SK-N-SH (cell line): ENCODE results near the gene RNF19B. TPM values are rescaled to one million over a fixed set of nuclear protein-coding genes. Genes with fewer than 3 reads are reported as not detected.

Experiments
- CTCF ChIA-PET: fragments of 300-600, 350-600 bp; formaldehyde crosslinking; extraction: SDS; loops from one replicate; lab custom pipeline; 2021; lab: Yijun Ruan, JAX
- POLR2A ChIA-PET: fragments of 350-600 bp; sonication (Branson Sonifier 250); formaldehyde crosslinking; extraction: SDS; loops from one replicate; lab custom pipeline; 2020; ENCODE audit warnings: antibody characterized with exemption, inconsistent platforms; lab: Yijun Ruan, JAX
- DNase-seq: peaks from one replicate; pipeline ENCODE4 v3.0.0; 2012
- H2AFZ ChIP-seq: fragments of 200-600 bp; sonication (generic); 2 replicates; pipeline ENCODE4 v1.8.1; 2016; ENCODE audit warnings: antibody characterized with exemption, mild to moderate bottlenecking, low read depth
- H3F3A ChIP-seq: fragments of 200-600 bp; sonication (generic); replicated peaks from 2 replicates; pipeline ENCODE3; 2016; ENCODE audit warnings: antibody characterized with exemption, mild to moderate bottlenecking; ENCODE audit not compliant: insufficient read depth
- H3K27ac ChIP-seq, 2 experiments: fragments of 200-500 bp in 1 of 2; fragments of 200-600 bp in 1 of 2; sonication (Bioruptor generic) in 1 of 2; sonication (generic), shearing (Covaris generic) in 1 of 2; 2 replicates each; pipeline versions ENCODE4 v1.5.1 to v1.6.1; 2014 to 2016; ENCODE audit warnings: low read depth in 2 of 2, inconsistent platforms in 1 of 2, low read length in 1 of 2, mild to moderate bottlenecking in 1 of 2, mixed read lengths in 1 of 2
- H3K27me3 ChIP-seq: fragments of 200-600 bp; sonication (generic), shearing (Covaris generic); 2 replicates; pipeline ENCODE4 v1.6.1; 2016; ENCODE audit warnings: mixed run types; ENCODE audit not compliant: insufficient read depth
- H3K36me3 ChIP-seq, 2 experiments: fragments of 200-500 bp in 1 of 2; fragments of 200-600 bp in 1 of 2; sonication (Bioruptor generic) in 1 of 2; sonication (generic) in 1 of 2; replicated peaks in 1 of 2; 2 replicates each; pipeline versions ENCODE3 to v1.5.1; 2014 to 2016; ENCODE audit warnings: low read length in 1 of 2, mild to moderate bottlenecking in 1 of 2; ENCODE audit not compliant: insufficient read depth in 2 of 2, control insufficient read depth in 1 of 2
- H3K4me1 ChIP-seq, 2 experiments: fragments of 200-500 bp in 1 of 2; fragments of 200-600 bp in 1 of 2; sonication (Bioruptor generic) in 1 of 2; sonication (generic), shearing (Covaris generic) in 1 of 2; 2 replicates each; pipeline versions ENCODE4 v1.5.1 to v1.6.1; 2014 to 2016; ENCODE audit warnings: low read depth in 1 of 2, low read length in 1 of 2, mixed run types in 1 of 2; ENCODE audit not compliant: insufficient read depth in 2 of 2, control insufficient read depth in 1 of 2
- H3K4me2 ChIP-seq: fragments of 200-600 bp; sonication (generic), shearing (Covaris generic); 2 replicates; pipeline ENCODE4 v1.6.1; 2017; ENCODE audit warnings: mixed run types
- H3K4me3 ChIP-seq, 2 experiments: fragments of 200-500 bp in 1 of 2; fragments of 200-600 bp in 1 of 2; sonication (Bioruptor generic) in 1 of 2; sonication (generic), shearing (Covaris generic) in 1 of 2; 2 replicates each; pipeline versions ENCODE4 v1.5.1 to v1.8.1; 2014 to 2016; ENCODE audit warnings: low read depth in 2 of 2, inconsistent platforms in 1 of 2, low read length in 1 of 2, mild to moderate bottlenecking in 1 of 2, mixed read lengths in 1 of 2, moderate library complexity in 1 of 2
- H3K79me2 ChIP-seq: fragments of 200-600 bp; sonication (generic); 2 replicates; pipeline ENCODE4 v1.8.1; 2017; ENCODE audit warnings: mild to moderate bottlenecking; ENCODE audit not compliant: insufficient read depth
- H3K9ac ChIP-seq: fragments of 200-600 bp; sonication (generic); 2 replicates; pipeline ENCODE4 v1.6.1; 2017; ENCODE audit warnings: mixed run types
- H3K9me2 ChIP-seq: fragments of 200-600 bp; sonication (generic); 2 replicates; pipeline ENCODE4 v1.6.1; 2017; ENCODE audit warnings: mixed run types
- H3K9me3 ChIP-seq: fragments of 200-600 bp; sonication (generic); 2 replicates; pipeline ENCODE4 v1.6.1; 2017; ENCODE audit warnings: mixed run types, mild to moderate bottlenecking, moderate library complexity
- H4K20me1 ChIP-seq: fragments of 200-600 bp; sonication (generic); 2 replicates; pipeline ENCODE4 v1.6.1; 2017; ENCODE audit warnings: mild to moderate bottlenecking, mixed run types; ENCODE audit not compliant: insufficient read depth
- EP300 ChIP-seq, 2 experiments: IDR thresholded peaks; 2 replicates each; pipeline versions ENCODE4 v1.4.0 to v1.6.1; 2012; ENCODE audit warnings: borderline replicate concordance in 1 of 2, low read depth in 1 of 2, low read length in 1 of 2
- EZH2phosphoT487 ChIP-seq: fragments of 200-600 bp; sonication (generic); IDR thresholded peaks from 2 replicates; pipeline ENCODE4 v1.6.1; 2017; ENCODE audit warnings: low read depth, mixed run types, mild to moderate bottlenecking, antibody characterized with exemption, moderate library complexity, borderline replicate concordance
- FOSL2 ChIP-seq: IDR thresholded peaks from 2 replicates; pipeline ENCODE4 v1.4.0; 2012; ENCODE audit warnings: low read depth, mild to moderate bottlenecking, moderate library complexity, borderline replicate concordance
- GABPA ChIP-seq: IDR thresholded peaks from 2 replicates; pipeline ENCODE4 v1.4.0; 2012; ENCODE audit warnings: low read depth, mild to moderate bottlenecking
- GATA2 ChIP-seq: sonication (generic); formaldehyde crosslinking; IDR thresholded peaks from 2 replicates; pipeline ENCODE4 v1.5.0; 2020; ENCODE audit warnings: mild to moderate bottlenecking, missing genetic modification reagents
- JUND ChIP-seq: IDR thresholded peaks from 2 replicates; pipeline ENCODE4 v1.4.0; 2012
- NFIC ChIP-seq: IDR thresholded peaks from 2 replicates; pipeline ENCODE4 v1.4.0; 2012; ENCODE audit warnings: borderline replicate concordance
- POLR2AphosphoS5 ChIP-seq: IDR thresholded peaks from 2 replicates; pipeline ENCODE4 v1.6.1; 2012; ENCODE audit warnings: low read depth, low read length
- RCOR1 ChIP-seq: fragments of 150-350 bp; IDR thresholded peaks from 2 replicates; pipeline ENCODE4 v1.6.1; 2017; ENCODE audit warnings: antibody characterized with exemption, low read length
- RFX5 ChIP-seq: IDR thresholded peaks from 2 replicates; pipeline ENCODE4 v1.6.1; 2012; ENCODE audit warnings: mild to moderate bottlenecking, improper control_type of control experiment, low read length
- TCF12 ChIP-seq: IDR thresholded peaks from 2 replicates; pipeline ENCODE4 v1.4.0; 2012
- TEAD4 ChIP-seq: IDR thresholded peaks from 2 replicates; pipeline ENCODE4 v1.4.0; 2012; ENCODE audit warnings: mild to moderate bottlenecking, borderline replicate concordance; ENCODE audit not compliant: insufficient read depth
- WGBS: methylation state at CpG from one replicate; pipeline ENCODE4 v1.1.6; 2017; ENCODE audit warnings: low lambda C conversion rate; 5-methylcytosine and 5-hydroxymethylcytosine counted together
- polyA plus RNA-seq, 3 experiments: library from polyadenylated mRNA; depleted of rRNA; stranded (reverse); fragments of >200 nt; gene quantifications; 2 replicates each; pipeline ENCODE4 v1.2.3, GENCODE V29; 2012
- TF ChIP-seq, protein P1 (sequence below): fragments of 150-350 bp; IDR thresholded peaks from 2 replicates; pipeline ENCODE4 v1.6.1; 2016; ENCODE audit warnings: mild to moderate bottlenecking, low read depth, low read length
- TF ChIP-seq, protein P2 (sequence below): IDR thresholded peaks from 2 replicates; pipeline ENCODE4; 2012
- TF ChIP-seq, protein P3 (sequence below): IDR thresholded peaks from 2 replicates; pipeline ENCODE4 v1.4.0; 2012; ENCODE audit warnings: low read depth, borderline replicate concordance

RNF19B gene
- polyA plus RNA-seq, 1 of the 3 experiments (the other 2 are of a cell fraction): 20.1 TPM

DNA sequence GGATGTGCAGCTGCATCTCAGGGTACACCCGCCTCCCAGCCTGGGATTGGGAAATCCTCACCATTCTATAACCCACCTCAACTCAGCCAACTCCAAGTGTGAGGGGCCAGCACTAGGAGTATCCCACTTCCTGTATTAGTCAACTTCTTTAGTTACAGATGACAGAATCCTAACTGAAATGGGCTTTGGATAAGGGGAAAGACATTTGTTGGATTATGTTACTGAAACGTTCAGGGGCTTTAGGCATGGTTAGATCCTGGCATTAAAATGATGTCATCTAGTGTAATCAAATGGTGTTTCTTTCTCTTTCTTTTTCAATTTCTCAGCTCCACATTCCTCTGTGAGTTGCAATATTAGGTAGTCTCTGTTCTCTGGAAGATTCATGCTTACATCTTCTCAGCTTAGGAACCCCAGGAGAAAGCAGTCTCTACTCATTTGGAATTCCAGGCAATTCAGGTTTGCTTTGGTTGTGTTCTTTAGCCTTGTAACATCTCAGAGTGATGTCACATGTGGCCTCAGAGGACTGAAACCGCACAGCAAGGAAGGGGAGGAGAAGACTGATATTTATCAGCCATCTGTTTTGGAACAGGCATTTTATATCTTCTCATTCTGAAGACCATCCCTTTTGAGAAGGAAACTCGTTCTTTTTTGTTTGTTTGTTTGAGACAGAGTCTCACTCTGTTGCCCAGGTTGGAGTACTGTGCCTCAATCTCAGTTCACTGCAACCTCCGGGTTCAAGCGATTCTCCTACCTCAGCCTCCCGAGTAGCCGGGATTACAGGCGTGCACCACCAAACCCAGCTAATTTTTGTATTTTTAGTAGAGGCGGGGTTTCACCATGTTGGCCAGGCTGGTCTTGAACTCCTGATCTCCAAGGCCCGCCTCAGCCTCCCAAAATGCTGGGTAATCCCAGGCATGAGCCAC lies 44.5 kb downstream of the RNF19B start:
- peaks cover 0 to 11% of the 10 kb centered on the region in 2 experiments; a peak in 1 of 4 replicates for H3K4me1 ChIP-seq
- no peaks in the 10 kb centered on the region for H3K36me3 ChIP-seq
- H4K20me1 ChIP-seq: no peaks in the 10 kb centered on the region
- whole genome bisulfite sequencing: 87% methylated on average over 11 of the region's 11 CpGs
- no peak for DNase-seq
- no peaks in the 10 kb centered on the region for H3K9me3 ChIP-seq
- TF ChIP-seq GATA2 (no peak), RCOR1 (no peak), FOSL2 (peak; percentile 12; the same call in 1 of the 2 replicates)
- H3K4me3 ChIP-seq: no peak overlapping the region
- H3F3A ChIP-seq: peaks cover 7% of the 10 kb centered on the region
- POLR2A ChIA-PET: no interaction called here
- 0 out of 4 replicates have a peak overlapping the region, but pooled peaks of 1 of the 2 experiments have one; percentile 31 for H3K27ac ChIP-seq
- CTCF ChIA-PET: interaction anchor here (0.9 to 2.7 kb wide), 6 partner anchors 14 to 208 kb away, joined by 3 to 12 read pairs (median 5); no protein-coding TSS in a partner anchor
- H3K9ac ChIP-seq: no peak overlapping the region
- no peaks in the 10 kb centered on the region for H3K79me2 ChIP-seq
- peak overlapping the region; percentile 24; the same call in 1 of the 2 replicates for H3K4me2 ChIP-seq
- H3K27me3 ChIP-seq: no peaks in the 10 kb centered on the region
- H3K9me2 ChIP-seq: no peaks in the 10 kb centered on the region
- H2AFZ ChIP-seq: peak overlapping the region; percentile 59

DNA sequence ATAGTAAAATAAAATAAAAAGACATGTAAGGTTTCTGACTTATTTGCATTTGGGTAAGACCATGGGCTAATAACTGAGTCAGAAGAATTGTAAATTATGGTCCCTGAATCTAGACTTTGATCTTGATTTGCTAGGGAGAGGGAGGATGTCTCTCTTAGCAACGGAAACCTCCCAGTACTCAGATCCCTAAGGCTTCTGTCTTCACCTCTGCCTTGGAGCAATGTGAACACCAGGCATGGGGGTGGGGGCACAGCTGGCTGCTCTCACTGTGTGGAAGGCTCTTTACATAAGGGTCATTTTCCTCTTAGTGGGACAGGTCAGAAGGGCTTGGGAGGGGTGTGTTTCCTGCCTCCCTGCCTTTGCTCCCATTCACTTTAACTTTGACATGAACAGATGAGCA lies 46.4 kb downstream of the RNF19B start:
- H3K9me2 ChIP-seq: no peaks in the 10 kb centered on the region
- H3K79me2 ChIP-seq: no peaks in the 10 kb centered on the region
- peaks cover 7% of the 10 kb centered on the region for H3F3A ChIP-seq
- ChIA-PET POLR2A (no interaction called here), CTCF (no interaction called here)
- H3K9me3 ChIP-seq: no peaks in the 10 kb centered on the region
- H3K36me3 ChIP-seq: no peaks in the 10 kb centered on the region
- H3K4me2 ChIP-seq: no peak overlapping the region
- TF ChIP-seq, protein P1, sequence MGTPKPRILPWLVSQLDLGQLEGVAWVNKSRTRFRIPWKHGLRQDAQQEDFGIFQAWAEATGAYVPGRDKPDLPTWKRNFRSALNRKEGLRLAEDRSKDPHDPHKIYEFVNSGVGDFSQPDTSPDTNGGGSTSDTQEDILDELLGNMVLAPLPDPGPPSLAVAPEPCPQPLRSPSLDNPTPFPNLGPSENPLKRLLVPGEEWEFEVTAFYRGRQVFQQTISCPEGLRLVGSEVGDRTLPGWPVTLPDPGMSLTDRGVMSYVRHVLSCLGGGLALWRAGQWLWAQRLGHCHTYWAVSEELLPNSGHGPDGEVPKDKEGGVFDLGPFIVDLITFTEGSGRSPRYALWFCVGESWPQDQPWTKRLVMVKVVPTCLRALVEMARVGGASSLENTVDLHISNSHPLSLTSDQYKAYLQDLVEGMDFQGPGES: no peak
- TF ChIP-seq NFIC (no peak), JUND (no peak)
- 33% methylated on average over 1 of the region's 1 CpG for WGBS
- H3K27me3 ChIP-seq: no peaks in the 10 kb centered on the region
- no peak overlapping the region for H3K4me3 ChIP-seq
- DNase-seq: no peak
- no peak overlapping the region for H2AFZ ChIP-seq
- H4K20me1 ChIP-seq: no peaks in the 10 kb centered on the region
- no peak overlapping the region for H3K9ac ChIP-seq
- H3K27ac ChIP-seq: no peak overlapping the region
- peaks cover 0 to 11% of the 10 kb centered on the region in 2 experiments; a peak in 1 of 4 replicates for H3K4me1 ChIP-seq

DNA sequence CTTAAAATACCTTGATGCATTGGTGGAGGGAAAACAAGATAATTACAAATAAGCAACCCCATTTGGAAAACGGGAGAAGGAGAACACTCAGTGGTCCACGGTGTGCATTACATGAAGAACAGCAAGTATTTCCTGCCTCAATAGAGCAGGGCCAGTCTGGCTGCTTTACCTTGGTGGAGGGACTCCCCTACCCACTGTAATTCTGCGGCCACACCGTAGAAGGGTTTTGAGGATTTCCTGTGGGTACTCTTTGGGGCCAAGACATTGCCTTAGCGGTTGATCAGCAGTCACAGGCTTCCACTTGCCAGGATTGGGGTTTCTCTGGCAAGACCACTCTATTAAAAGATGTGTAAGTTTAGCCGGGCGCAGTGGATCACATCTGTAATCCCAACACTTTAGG lies 47.1 kb downstream of the RNF19B start:
- Histone ChIP-seq H4K20me1 (no peaks in the 10 kb centered on the region), H3K9me2 (no peaks in the 10 kb centered on the region), H3K4me1 (peaks cover 0 to 11% of the 10 kb centered on the region in 2 experiments; a peak in 1 of 4 replicates), H3K4me2 (no peak overlapping the region), H3K79me2 (no peaks in the 10 kb centered on the region), H3K27me3 (no peaks in the 10 kb centered on the region), H3K4me3 (no peak overlapping the region), H3K27ac (no peak overlapping the region), H3K9me3 (no peaks in the 10 kb centered on the region), H2AFZ (no peak overlapping the region), H3K36me3 (no peaks in the 10 kb centered on the region), H3K9ac (no peak overlapping the region), H3F3A (peaks cover 7% of the 10 kb centered on the region)
- ChIA-PET CTCF (interaction anchor here (0.6 to 2.3 kb wide), 3 partner anchors 13 to 178 kb away, joined by 3 to 7 read pairs (median 3); no protein-coding TSS in a partner anchor), POLR2A (no interaction called here)
- DNase-seq: no peak
- 86% methylated on average over 7 of the region's 7 CpGs for WGBS
- TF ChIP-seq FOSL2 (no peak), EZH2phosphoT487 (no peak), RFX5 (no peak), POLR2AphosphoS5 (no peak), GABPA (no peak), EP300 (IDR thresholded peaks at IDR 0.05; ENCODE audit: borderline replicate concordance in 1 of 2, low read depth in 1 of 2, low read length in 1 of 2) (no peak), TCF12 (no peak), NFIC (no peak), TEAD4 (no peak)
- TF ChIP-seq, protein P2, sequence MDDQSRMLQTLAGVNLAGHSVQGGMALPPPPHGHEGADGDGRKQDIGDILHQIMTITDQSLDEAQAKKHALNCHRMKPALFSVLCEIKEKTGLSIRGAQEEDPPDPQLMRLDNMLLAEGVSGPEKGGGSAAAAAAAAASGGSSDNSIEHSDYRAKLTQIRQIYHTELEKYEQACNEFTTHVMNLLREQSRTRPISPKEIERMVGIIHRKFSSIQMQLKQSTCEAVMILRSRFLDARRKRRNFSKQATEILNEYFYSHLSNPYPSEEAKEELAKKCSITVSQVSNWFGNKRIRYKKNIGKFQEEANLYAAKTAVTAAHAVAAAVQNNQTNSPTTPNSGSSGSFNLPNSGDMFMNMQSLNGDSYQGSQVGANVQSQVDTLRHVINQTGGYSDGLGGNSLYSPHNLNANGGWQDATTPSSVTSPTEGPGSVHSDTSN: no peak
- TF ChIP-seq, protein P3, sequence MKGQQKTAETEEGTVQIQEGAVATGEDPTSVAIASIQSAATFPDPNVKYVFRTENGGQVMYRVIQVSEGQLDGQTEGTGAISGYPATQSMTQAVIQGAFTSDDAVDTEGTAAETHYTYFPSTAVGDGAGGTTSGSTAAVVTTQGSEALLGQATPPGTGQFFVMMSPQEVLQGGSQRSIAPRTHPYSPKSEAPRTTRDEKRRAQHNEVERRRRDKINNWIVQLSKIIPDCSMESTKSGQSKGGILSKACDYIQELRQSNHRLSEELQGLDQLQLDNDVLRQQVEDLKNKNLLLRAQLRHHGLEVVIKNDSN: no peak
